COLO829 (cell line): ENCODE data around the gene TBC1D10A.

Experiments used
- DNase-seq: peaks from one replicate; pipeline ENCODE4 v3.0.0; 2012; ENCODE audit warnings: low spot score

TBC1D10A gene

DNA sequence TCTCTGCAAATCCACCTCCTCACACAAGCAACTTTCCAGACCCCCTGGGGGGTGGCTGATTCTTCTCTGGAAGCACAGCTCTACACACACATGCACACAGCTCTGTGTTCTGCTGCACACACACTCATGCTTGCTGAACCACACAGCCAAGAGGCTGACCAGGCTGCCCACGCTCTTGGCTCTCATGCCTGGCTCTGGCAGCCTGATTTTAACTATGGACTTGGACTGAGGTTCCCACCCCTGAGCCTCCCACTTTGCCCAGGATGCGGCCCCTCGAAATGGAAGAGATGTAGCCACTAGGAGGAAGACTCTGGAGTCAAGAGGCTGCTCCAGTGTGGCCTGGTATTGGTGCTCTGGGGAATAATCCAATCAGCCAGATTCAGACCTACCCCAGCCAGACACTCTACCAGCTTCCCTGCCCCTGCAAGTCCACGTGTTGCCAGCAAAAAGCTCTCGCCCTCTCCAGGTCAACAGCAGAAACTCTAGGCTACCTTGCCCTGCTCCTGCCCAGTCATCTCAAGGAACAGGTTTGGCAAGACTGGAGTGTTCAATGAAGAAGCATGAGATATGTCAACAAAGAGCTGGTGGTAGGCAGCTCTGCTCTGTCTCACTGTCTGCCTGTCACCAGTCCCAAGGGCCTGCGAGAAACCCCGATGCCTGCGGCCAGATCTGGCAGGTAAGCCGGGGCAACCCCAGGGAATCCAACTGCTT lies 28.6 kb downstream of the TBC1D10A start:
- no peak for DNase-seq

DNA sequence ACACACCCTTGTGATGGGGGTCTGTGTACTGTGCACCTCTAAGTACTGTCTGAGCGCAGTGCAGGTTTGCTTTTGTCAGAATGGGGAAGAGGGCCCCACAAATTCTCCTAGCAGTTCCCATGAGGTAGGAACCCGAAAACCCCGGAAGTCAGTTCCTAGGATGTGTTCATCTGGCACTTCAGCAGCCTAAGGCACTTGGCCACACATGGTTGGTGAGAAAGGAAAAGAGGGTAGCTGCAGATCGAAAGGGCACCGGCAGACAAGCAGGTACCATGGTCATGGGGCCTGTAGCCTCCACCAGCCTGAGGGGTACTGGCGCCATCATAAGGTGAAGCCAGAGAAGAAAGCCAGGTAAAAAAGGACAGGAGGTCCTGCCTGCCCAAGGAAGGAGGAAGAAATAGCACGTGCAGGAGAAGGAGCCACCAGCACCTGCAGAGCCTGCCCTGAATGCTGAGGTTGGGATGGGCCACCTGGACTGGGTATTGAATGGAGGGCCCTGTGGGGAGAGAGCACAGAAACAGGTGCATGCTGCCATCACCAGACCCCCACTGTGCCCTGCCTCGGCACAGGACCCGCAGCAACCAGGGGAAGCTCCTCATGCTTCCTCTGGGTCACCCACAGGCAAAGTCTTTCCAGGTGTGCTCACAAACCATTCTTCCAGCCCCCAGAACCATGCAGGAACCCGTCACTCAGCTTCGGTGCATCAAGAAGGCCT lies 29.3 kb downstream of the TBC1D10A start:
- DNase-seq: no peak

DNA sequence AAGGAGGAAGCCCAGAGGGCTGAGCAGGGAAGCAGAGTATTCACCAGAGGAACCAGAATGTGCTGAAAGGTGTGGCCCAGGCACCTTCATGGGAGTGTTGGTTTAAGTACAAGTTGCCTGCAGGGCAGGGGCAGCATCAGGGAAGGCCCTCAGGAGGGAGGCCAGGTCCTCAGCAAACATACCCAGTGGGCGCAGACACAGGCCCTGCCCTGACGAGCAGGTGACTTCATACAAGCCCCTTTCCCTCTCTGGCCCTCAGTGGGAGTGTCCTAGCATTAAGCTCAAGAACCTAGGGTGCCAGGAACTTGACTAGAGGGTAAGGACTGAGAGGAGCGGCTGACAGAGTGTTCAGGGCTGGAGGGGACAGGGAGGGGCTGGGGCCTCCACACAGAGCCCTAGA lies 29.9 kb downstream of the TBC1D10A start:
- DNase-seq: no peak

DNA sequence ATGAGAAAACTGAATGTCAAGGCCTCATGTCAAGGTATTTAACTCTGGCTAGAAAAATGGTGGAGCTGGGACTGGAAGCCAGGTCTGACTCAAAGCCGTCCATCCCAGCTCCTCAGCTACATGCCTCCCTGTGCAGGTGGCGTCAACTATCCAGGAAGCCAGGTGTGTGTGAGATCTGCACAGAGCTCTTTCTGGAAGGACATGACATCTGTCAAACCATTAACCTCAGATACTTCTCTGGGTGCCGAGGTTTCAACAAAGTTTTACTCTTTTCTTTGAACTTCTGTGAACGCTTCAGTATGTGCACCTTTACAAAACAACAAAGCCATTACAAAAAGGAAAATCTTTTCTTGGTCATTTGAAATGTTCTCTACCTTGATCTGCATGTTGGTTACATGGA lies 30.4 kb downstream of the TBC1D10A start:
- DNase-seq: no peak

DNA sequence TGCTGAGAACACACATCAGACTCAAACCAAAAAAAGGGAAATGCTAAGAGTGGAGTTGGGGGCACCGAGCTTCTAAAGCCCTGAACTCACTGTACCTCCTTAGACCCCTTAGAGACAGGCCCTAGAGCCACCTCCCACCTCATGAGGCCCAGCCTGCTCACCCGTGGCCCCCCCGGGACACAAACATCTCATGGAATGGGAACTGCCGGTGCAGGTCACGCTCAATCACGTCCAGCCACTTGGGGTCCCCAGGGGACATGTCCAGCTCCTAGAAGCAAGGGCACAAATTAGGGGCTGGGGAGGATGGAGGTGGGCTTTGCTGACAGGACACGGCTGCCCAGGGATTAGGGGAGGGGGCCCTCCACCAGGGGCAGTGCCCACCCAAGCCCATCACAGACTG lies 31.2 kb downstream of the TBC1D10A start:
- no peak for DNase-seq

DNA sequence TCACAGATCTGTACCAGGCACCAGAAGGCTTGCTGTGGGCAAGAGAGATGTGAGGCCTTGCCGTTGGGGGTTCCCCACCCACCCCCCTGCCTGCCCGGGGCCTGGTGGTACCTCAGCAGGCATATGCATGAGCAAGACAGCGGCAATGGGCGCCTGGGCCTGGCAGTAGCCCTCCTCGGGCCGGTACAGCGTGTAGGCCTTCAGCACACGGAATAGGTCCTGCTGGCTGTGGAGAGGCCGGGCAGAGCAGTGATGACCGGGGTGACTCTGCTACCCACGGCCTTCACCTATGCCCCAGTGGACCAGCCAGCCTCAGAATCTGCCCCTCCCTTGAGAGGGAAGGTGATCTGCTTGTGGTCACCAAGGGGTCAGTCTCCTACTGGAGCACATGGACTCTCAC lies 31.9 kb downstream of the TBC1D10A start:
- DNase-seq: no peak

DNA sequence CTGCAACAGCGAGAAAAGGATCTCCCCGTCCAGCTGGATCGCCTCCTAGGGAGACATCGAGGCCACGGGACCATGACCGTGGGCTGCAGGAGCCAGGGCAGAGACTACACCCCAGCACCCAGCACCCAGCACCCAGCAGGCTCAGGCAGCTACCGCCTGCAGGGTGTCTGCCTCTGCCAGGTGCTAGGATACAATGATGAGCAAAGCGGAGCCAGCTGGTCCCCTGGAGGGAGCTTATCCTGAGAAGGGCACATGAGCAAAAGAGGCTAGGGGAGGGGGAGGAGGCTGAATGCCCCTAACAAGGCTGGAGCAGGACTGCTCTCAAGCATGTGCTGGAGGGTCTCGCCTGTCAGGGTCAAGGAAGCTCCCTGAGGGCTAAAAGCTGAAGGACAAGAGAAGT lies 32.7 kb downstream of the TBC1D10A start:
- DNase-seq: no peak

DNA sequence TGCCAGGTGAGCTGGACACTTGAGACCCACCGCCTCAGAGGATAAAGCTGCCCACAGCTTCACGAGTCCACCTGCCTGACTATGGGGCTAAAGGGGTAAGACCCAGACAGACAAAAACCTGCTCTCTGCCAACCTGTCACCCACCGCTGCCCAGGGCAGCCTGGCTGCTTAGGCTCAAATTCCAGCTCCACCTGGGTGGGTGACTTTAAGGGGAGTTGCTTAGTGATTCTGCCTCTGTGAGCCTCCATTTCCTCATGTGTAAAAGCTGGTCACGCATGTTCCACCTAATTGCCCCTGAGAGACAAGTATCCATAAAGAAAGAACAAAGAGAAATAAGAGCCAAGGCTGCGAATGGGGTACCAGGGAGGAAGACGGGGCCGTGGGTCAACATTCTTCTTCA lies 33.7 kb downstream of the TBC1D10A start:
- DNase-seq: no peak

DNA sequence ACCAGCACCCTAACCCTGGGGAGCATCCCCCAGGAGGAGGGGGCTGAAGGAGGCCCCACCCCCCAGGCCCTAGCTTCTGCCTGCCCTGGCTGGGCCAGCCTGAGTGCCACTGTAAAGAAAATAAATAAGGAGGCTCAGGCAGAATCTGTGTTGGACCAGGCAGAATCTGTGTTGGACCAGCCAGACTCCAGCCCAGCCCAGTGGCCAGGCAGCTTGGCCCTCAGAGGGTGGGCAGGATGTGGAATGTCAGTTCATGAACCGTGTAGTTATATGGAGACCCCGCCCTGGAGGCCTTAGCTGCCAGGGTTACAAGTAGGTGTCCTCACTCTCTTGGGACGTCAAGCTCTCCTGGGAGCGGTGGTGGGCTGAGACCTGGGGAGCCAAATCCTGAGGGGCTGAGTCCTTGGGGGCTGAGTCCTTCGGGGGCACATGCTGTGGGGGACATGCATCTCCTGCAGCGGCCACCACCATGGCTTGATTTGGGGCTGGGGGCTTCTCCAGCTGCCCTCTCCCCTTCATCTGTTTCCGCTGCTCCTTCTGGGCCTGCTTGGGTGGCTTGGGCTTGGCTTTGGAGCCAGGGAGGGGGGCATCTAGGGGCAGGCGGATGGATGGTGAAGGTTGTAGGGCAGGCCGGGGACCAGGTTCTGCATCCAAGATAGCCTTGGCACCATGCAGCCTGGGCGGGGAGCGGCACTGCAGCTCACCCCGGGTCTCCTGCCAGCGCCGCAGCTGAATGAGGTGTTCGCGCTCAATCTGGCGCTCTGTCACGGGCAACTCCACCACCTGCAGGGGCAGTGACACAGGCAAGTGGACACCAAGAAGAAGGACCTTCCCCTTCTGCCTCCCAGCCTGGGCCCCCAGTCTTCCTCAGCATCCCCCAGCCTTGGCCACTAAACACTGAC lies 34.4 kb downstream of the TBC1D10A start:
- DNase-seq: no peak

DNA sequence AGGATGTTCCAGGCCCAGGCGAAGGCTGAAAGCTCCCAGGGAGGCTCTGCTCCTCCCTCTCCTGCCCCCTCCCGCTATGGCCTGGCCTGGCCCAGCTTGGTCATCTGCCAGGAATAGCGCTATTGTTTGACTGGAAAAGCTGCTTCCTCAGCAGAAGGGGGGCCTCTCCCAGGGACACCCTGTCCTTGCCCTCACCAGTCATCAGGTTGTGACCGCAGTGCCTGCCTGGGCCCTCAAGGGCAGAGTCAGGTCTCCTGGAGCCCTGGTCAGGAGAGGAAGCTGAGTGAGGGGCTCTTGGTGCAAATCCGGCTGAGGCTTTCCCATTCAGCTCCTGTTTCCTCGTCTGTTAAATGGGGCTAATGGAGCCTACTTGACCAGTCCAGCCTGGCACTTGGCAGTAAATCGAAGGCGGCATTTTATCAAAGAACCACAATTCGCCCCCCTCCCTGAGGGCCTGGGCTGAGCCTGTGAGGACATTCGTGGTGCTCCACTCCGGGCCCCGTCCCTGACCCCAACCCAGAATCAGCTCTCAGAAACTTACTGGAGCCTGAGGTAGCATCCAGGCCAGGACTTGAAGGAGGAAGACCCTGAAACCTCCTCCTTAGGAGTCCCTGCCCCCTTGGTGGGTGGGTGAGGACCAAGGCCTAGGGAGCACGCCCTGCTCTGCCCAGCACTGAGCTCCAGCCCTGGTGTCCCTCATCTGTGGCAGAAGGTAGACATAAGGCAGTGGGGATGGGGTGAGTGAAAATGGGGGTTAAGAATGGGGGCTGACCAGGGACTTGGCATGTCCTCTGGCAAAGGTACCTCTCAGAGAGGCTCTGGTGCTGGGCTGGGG lies 35.5 kb downstream of the TBC1D10A start:
- DNase-seq: peak; percentile 74

DNA sequence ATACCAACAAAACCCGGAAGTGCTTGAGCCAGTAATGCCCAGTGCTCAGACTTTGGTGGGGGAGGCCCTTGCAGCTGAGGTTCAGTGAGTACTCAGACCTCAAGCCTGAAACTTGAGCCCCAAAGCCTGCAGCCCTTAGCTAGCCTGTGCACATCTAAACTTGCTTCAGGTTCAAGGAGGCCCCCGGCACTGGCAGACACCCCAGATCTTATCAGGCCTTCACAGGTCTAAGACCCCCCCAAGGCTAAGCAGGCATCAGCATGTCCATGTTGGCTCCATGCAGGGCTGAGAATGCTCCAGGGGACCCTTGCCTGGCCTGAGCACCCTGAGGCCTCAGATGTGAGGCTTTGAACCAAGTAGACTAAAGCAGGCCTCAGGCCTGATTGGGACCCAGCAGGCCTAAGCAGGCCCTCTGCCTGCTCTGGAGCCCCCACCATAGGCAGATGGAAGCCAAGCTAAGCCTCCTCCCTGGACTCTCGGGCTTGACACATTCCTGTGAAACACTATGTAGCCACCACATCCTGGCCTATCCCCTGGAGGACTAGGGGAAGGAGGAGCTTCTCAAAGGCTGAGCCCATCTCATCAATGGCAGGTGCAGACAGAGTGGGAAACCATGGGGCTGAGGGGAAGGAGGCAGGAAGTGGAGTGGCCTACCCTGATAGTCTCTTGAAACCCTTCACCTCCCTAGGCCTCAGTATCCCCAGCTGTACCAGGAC lies 36.2 kb downstream of the TBC1D10A start:
- DNase-seq: peak; percentile 75

DNA sequence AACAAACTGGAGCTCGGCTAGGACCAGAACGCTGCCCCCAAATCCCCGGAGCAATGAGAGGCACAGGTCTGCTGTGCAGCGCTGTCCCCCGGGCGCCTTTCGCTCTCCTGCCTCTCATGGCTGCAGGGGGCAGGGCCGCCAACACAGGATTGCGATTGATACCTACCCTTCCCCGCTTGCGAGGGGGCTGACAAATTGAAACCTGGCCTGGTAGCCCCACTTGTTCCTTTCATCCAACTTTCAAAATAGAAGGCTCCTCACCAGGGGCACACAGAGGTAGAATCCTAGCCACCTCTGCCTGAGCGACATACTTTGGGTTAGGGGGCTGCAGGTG lies 36.8 kb downstream of the TBC1D10A start:
- DNase-seq: no peak

DNA sequence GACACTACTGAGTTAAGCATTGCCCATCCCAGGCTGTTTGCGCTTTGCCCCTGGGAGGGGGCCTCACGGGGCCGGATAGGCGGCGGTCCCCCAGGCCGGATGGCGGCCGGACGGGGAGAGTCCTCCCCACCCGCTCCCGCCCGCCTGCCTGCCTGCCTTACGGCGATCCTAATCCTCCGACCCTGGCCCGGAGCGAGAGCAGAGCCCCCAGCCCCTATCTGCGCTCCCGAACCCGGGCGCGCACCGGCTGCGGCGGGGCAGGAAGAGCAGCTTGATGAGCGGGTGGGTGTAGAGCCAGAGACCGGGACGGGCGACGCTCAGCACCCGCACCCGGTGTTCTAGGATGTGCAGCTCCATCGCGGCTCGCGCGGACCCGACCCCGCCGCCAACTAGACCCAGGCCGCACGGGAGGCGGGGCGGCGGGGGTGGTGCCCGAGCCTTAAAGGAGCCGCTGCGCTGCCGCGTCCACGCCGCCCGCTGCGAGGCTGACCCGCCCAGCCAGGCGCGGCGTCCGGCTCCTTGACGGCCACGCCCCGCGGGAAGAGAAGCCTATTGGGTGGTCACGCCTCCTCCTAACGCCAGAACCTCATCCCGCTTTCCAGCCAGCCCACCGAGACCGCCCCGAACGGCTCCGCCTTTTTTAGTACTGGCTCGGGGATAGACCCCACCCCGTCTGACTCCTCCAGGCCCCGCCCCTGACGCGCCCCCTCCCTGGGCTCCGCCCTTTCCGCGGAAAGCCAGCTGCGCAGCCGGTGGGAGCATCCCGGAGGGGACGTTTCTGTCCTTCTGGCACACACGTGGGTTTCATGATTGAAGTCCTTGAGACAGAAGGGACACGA lies 37.4 kb downstream of the TBC1D10A start, which contains the start of gene CASTOR1:
CASTOR1 (minus strand) TSS at position 365 of the 839 bp plus-strand sequence; CDS start at position 357, 8 bp downstream.
- peak; percentile 100 for DNase-seq

DNA sequence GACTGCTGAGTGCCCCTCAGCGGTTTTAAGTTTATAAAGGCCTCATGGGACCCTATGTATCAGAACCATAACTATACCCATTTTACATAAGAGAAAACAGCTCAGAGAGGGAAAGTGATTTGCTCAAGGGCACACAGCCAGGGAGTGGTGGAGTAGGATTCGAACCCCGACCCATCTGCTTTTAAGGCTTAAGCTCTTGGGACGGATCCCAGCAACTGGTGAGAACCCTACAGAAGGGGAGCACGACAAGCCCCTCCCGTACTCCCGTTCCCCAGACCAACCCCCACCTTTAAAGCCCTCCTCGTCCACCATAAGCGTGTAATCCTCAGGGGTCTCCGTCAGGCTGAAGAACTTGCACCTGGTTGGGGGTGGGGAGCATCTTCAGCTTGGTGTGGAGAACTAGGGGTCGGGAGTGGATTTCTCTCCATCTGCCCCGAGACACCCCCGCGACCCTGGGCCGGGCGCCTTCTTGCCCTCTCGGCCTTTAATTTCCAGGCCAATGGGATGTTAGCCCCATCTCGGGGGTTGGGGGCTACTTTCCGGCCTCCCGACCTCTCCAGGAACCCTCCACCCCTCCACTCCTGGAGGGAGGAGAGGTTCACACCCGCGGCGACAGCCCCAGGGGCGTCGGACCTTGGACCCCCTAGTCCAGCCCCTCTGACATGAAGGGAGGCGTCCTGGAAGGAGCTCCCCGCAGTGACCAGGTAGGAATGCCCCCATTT lies 38.2 kb downstream of the TBC1D10A start:
- DNase-seq: no peak

DNA sequence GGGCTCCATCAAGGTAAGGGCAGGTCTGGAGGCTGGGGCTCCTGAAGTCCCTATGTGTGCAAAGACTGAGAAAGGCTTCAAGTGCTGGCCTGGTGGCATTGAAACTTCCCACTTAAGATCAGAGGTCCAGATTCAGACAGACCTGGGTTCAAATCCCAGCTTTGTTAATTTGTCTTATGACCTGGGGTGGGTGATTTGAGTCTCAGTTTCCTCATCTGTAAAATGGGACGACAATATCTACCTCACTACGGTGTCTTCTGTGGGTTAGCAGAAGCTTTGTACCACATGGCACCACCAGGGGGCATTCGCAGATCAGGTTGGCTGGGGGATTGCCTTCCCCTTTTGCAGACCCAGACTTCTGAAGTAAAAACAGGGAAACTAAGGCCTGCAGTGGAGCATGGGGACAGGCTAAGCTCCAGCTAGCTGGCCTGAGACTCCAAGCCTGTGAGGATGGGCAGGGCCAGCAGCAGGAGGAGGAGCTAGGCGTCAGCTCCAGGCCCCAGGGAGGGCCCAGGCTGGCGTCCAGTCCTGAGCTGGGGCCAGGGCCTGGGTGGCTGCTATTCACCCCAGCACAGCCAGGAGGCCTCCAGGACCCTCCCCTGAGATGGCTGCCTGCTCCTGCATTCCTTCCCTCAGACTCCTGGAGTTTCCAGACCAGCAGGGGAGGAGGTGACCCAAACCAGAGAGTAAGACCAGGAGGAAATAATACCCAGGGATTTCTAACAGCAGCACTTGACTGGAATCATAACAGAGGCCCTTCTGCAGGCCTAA lies 38.9 kb downstream of the TBC1D10A start:
- DNase-seq: peak; percentile 83

DNA sequence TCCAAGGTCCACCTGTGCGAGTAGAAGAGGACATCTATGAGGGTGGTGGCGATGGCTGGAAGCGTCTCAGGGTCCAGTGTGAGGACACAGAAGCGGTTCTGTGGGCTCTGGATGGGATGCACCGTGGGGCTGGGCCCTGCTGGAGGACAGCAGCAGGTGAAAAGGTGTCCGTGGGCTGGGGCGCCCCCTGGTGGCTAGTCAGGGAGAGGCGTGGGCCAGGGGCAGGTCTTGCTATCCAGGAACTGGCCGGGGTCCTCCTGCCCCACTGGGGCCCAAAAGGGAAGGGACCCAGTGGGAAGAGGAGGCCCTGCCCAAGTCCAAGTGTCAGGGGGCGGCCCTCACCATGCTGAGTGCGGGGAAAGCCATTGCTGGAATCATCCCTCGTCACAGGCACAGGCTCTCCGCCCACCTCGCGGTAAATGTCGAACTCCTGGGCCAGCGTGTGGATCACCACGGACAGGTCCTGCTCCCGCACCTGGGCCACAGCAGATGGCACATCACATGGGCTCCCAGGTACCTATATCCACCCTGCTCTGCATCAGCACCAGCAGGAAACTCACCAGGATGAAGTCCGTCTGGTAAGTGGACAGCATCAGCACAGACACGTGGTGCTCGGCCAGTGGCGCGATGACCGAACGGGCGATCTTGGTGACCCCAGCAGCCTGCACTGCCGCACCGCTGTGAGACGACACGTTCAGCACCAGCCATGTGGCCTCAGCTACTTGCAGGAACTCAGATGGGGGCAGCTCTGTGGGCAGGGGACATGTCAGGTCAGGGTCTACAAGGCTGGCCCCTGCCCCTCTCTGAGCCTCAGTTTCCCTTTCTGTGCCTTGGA lies 39.7 kb downstream of the TBC1D10A start:
- peak; percentile 59 for DNase-seq

DNA sequence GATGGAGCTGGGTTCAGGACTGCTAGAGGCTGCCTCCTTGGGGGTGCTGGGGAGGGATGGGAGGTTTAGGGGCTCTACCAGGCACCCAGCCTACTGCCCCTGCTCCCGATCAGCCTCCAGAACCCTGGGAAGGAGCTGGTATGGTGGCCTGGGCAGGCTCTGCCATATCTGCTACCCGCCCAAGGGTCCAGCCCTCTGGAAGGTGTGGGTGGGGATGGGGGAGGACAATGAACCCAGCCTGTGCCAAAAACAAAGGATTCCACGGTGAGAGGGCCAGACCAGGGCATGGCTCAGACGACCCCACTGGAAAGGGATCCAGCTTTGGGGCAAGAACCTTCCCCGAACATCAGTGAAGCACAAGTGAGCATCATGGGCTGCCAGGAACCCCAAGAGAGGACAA lies 40.4 kb downstream of the TBC1D10A start:
- no peak for DNase-seq

DNA sequence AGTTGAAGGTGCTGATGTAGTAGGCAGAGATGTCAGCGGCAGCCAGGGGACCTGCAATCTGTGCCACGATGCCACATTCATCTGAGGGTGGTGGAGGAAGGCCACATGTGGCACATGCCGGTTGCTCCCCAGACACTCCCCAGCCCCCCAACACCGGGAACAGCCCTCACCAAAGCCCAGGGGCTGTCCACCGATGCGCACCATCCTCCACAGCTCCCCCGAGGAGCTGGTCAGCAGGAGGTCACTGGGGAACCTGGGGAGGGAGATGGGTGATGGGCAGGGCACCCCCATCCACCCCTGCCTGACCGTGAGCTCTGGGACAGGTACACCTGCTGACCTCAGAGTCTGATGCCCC lies 40.9 kb downstream of the TBC1D10A start:
- DNase-seq: no peak
